SK-N-SH (cell line): Measurements from ENCODE around the gene WWC2.

Source experiments
- POLR2AphosphoS5 ChIP-seq: IDR thresholded peaks from 2 replicates; pipeline ENCODE4 v1.6.1; 2012; ENCODE audit warnings: low read depth, low read length
- TF ChIP-seq, protein P1 (sequence below): fragments of 200-600 bp; sonication (generic); IDR thresholded peaks from 2 replicates; pipeline ENCODE4 v1.6.1; 2017; ENCODE audit warnings: antibody characterized with exemption, mild to moderate bottlenecking, moderate library complexity

DNA sequence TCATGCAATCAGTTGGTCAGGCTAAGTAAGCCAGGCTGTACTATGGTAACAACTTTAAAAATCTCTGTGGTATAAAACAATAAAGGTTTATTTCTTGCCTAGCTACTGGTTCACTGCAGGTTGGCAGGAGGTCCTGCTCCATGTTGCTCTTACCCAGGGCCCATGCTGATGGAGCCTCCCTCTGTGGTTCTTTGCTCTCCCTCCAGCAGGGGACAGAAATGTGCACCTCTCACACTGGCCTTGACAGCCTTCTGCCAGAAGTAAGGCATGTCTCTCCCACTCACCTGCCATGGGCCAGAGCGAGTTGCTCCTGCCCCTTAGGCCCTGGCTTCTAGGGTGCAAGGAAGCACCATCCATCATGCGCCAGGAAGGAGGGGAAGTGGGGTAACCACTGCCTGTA lies 189.9 kb downstream of the WWC2 start:
- TF ChIP-seq, protein P1, sequence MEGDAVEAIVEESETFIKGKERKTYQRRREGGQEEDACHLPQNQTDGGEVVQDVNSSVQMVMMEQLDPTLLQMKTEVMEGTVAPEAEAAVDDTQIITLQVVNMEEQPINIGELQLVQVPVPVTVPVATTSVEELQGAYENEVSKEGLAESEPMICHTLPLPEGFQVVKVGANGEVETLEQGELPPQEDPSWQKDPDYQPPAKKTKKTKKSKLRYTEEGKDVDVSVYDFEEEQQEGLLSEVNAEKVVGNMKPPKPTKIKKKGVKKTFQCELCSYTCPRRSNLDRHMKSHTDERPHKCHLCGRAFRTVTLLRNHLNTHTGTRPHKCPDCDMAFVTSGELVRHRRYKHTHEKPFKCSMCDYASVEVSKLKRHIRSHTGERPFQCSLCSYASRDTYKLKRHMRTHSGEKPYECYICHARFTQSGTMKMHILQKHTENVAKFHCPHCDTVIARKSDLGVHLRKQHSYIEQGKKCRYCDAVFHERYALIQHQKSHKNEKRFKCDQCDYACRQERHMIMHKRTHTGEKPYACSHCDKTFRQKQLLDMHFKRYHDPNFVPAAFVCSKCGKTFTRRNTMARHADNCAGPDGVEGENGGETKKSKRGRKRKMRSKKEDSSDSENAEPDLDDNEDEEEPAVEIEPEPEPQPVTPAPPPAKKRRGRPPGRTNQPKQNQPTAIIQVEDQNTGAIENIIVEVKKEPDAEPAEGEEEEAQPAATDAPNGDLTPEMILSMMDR, result no peak
- no peak for TF ChIP-seq POLR2AphosphoS5
